KOPT-K1 (cell line): ENCODE measurements around the gene PAX2.

Experiments
- H3K27ac ChIP-seq: fragments of 200-600 bp; sonication (generic); 2 replicates; pipeline ENCODE4 v1.5.1; 2016; ENCODE audit warnings: antibody characterized with exemption, mild to moderate bottlenecking, low read depth, low read length; ENCODE audit not compliant: poor library complexity, severe bottlenecking
- H3K36me3 ChIP-seq: fragments of 200-600 bp; sonication (generic); 2 replicates; pipeline ENCODE4 v1.5.1; 2017; ENCODE audit warnings: antibody characterized with exemption, mild to moderate bottlenecking, low read length, moderate library complexity; ENCODE audit not compliant: insufficient read depth
- H3K9me3 ChIP-seq: fragments of 200-600 bp; sonication (generic); 2 replicates; pipeline ENCODE4 v1.5.1; 2017; ENCODE audit warnings: antibody characterized with exemption, low read length, mild to moderate bottlenecking; ENCODE audit not compliant: insufficient read depth, poor library complexity, severe bottlenecking

PAX2 gene

GRCh38 chr10:100802607-100803006 lies 57.2 kb downstream of the PAX2 start:
- H3K36me3 ChIP-seq: no peaks in the 10 kb centered on the region
- H3K27ac ChIP-seq: no peak overlapping the region
- H3K9me3 ChIP-seq: no peaks in the 10 kb centered on the region

DNA sequence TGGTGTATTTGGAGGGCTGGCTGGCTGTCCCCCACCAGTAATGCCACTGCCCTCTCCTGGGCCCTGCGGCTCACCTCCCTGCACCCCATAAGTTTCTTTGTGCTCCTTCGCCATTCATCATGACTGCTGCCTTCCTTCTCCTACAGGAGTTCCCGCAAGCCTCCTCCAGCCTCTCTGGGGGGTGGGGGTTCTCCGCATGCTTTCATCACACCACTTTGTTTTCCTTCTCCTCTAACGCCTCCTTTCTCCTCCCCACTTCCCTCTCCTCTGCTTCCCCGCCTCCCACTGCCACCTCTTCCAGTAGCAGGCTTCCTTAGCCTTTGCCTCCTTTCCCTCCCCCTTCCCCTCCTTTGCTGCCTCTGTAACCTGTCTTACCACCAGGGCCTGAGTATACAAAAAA lies 58.1 kb downstream of the PAX2 start:
- Histone ChIP-seq H3K9me3 (no peaks in the 10 kb centered on the region), H3K27ac (no peak overlapping the region), H3K36me3 (no peaks in the 10 kb centered on the region)

GRCh38 chr10:100803908-100804307 lies 58.5 kb downstream of the PAX2 start:
- H3K36me3 ChIP-seq: no peaks in the 10 kb centered on the region

GRCh38 chr10:100805543-100806355 lies 60.4 kb downstream of the PAX2 start:
- Histone ChIP-seq H3K27ac (no peak overlapping the region), H3K9me3 (no peaks in the 10 kb centered on the region), H3K36me3 (no peaks in the 10 kb centered on the region)

More at GRCh38 chr10:100803908-100804307, 58.5 kb downstream of the PAX2 start:
- Histone ChIP-seq H3K9me3 (no peaks in the 10 kb centered on the region), H3K27ac (no peak overlapping the region)

- no peak overlapping the region for H3K27ac ChIP-seq
- H3K36me3 ChIP-seq: no peaks in the 10 kb centered on the region
- no peaks in the 10 kb centered on the region for H3K9me3 ChIP-seq
These were observed 60.9 kb downstream of the PAX2 start for GRCh38 chr10:100806356-100806645.

- Histone ChIP-seq H3K36me3 (no peaks in the 10 kb centered on the region), H3K27ac (no peak overlapping the region), H3K9me3 (no peaks in the 10 kb centered on the region)
These were observed 62.0 kb downstream of the PAX2 start for GRCh38 chr10:100807241-100807951.

- Histone ChIP-seq H3K9me3 (no peaks in the 10 kb centered on the region), H3K36me3 (no peaks in the 10 kb centered on the region), H3K27ac (no peak overlapping the region)
These were observed 63.5 kb downstream of the PAX2 start for GRCh38 chr10:100808876-100809275.

DNA sequence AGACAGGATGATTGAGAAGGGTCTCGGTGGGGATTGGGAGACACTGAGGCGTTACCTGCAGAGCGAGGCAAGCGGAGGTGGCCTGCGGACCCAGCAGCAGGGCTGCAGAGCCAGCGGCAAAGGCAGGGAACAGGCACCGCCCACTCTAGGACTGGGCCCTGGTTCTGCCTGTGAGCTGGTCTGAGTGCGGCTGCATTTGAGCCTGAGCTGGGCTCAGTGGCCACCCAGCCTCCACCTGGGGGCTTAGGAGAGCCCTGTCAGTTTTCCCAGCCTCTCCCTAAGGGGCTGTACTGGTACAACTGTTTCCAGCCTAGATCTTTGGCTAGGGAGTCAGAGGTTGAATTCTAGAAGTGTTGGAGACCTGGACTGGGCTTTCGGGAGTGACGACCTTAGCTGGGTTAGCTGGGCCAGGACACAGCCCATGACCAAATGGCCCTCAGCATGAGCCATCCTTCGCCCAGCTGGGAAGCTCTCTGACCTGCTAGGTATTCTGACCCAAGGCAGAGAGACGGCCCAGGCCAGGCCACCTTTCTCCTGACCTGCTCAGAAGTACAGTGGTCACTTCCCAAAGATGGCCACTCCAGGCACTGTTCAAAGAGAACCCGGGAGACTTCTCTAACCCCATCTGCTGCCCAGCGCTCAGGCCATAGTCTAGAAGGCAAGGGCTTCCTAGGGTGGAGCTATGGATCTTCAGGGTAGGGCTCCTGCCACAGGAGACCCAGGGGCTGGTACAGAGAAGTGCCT lies 64.9 kb downstream of the PAX2 start:
- Histone ChIP-seq H3K36me3 (no peaks in the 10 kb centered on the region), H3K9me3 (no peaks in the 10 kb centered on the region), H3K27ac (no peak overlapping the region)

DNA sequence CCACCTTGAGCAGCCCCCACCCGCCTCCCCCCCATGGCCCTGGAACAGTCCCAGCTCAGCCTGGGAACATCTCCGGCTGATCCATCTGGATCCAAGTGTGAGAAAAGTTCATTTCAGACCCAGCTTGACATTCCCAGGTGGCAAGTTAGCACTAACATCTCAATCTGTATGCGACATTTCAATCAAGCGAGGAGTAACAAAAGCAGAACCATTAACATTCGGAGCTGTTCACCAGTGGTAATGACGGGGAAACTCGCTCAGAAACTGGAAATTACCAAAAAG lies 65.4 kb downstream of the PAX2 start:
- no peak overlapping the region for H3K27ac ChIP-seq
- H3K9me3 ChIP-seq: no peaks in the 10 kb centered on the region
- H3K36me3 ChIP-seq: no peaks in the 10 kb centered on the region

DNA sequence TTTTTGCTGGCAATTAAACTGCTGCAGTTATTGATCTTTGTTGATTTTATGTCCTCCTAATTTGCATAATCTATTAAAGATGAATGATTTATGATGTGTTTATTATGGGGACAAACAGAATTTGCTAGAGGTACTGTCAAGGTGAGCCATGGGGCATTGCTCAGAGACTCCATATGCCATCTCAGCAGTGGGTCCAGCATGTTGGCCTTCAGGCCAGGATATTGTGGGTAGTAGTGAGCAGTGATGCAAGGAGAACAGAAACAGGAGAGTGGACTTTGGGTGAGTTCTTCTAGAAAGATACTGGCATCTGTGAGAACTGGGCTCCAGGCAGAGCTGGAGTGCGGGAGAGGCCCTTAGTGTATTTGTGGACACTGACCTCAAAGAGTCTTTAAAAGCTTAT lies 65.9 kb downstream of the PAX2 start:
- Histone ChIP-seq H3K9me3 (no peaks in the 10 kb centered on the region), H3K27ac (no peak overlapping the region), H3K36me3 (no peaks in the 10 kb centered on the region)

- no peak overlapping the region for H3K27ac ChIP-seq
- no peaks in the 10 kb centered on the region for H3K36me3 ChIP-seq
- H3K9me3 ChIP-seq: no peaks in the 10 kb centered on the region
These were observed 66.7 kb downstream of the PAX2 start for GRCh38 chr10:100811752-100812750.

DNA sequence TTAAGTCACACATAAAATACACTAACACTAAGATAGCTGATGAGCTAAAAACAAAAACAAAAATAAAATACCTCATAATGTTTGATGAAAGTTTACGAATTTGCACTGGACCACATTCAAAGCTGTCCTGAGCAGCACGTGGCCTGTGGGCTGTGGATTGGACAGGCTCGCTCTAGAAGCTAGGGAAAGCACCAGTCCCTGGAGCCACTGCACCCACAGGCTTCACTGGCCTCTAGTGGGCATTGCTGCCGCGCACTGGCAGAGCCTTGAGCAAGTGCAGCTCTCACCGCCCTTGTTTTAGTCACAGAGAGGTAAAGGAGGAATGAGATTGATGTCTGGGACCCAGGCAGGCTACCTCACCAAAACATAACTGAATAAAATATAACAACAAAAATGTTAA lies 67.6 kb downstream of the PAX2 start:
- H3K27ac ChIP-seq: no peak overlapping the region
- no peaks in the 10 kb centered on the region for H3K36me3 ChIP-seq
- no peaks in the 10 kb centered on the region for H3K9me3 ChIP-seq

GRCh38 chr10:100814751-100815474 lies 69.5 kb downstream of the PAX2 start:
- Histone ChIP-seq H3K9me3 (no peaks in the 10 kb centered on the region), H3K27ac (no peak overlapping the region), H3K36me3 (no peaks in the 10 kb centered on the region)

GRCh38 chr10:100816671-100817070 lies 71.3 kb downstream of the PAX2 start:
- no peaks in the 10 kb centered on the region for H3K9me3 ChIP-seq
- no peaks in the 10 kb centered on the region for H3K36me3 ChIP-seq
- H3K27ac ChIP-seq: no peak overlapping the region
